Glutamatergic neuron (in vitro differentiated cells): Measurements from ENCODE around the gene IGFBP4. TPM values are rescaled to one million over a fixed set of nuclear protein-coding genes. Genes with fewer than 3 reads are reported as not detected.

Source experiments
- DNase-seq: peaks from one replicate; pipeline ENCODE4 v3.0.0; 2022
- H3K27ac Mint-ChIP-seq: one replicate; pipeline ENCODE4 v1.8.0; 2020; ENCODE audit warnings: mild to moderate bottlenecking, mixed read lengths, inconsistent platforms; ENCODE audit not compliant: unreplicated experiment
- H3K27me3 Mint-ChIP-seq: one replicate; pipeline ENCODE4 v1.8.0; 2020; ENCODE audit warnings: mild to moderate bottlenecking, moderate library complexity, mixed read lengths, inconsistent platforms; ENCODE audit not compliant: unreplicated experiment
- H3K36me3 Mint-ChIP-seq: one replicate; pipeline ENCODE4 v1.8.0; 2020; ENCODE audit warnings: mild to moderate bottlenecking, mixed read lengths, inconsistent platforms; ENCODE audit not compliant: unreplicated experiment
- H3K4me1 Mint-ChIP-seq: one replicate; pipeline ENCODE4 v1.8.0; 2020; ENCODE audit warnings: mild to moderate bottlenecking, low read depth, mixed read lengths, inconsistent platforms; ENCODE audit not compliant: unreplicated experiment
- H3K4me3 Mint-ChIP-seq: one replicate; pipeline ENCODE4 v1.8.0; 2020; ENCODE audit warnings: mild to moderate bottlenecking, mixed read lengths, inconsistent platforms; ENCODE audit not compliant: unreplicated experiment
- H3K9me3 Mint-ChIP-seq: one replicate; pipeline ENCODE4 v1.8.0; 2020; ENCODE audit warnings: mild to moderate bottlenecking, moderate library complexity, mixed read lengths, inconsistent platforms; ENCODE audit not compliant: unreplicated experiment
- CTCF ChIP-seq: fragments of 200-600 bp; sonication (generic); IDR thresholded peaks from one replicate; pipeline ENCODE4 v1.5.0; 2021; ENCODE audit not compliant: partially characterized antibody, unreplicated experiment
- total RNA-seq: library from RNA; stranded (reverse); fragmentation: NEBNext Ultra II Directional; extraction: Animal tissue kit (Norgen Biotek cat#: 25700); gene quantifications from one replicate; pipeline ENCODE4 v1.2.1, GENCODE V29; 2021; ENCODE audit not compliant: unreplicated experiment

IGFBP4 gene
- total RNA-seq, 1 donor from 2014 or later: 1.9 TPM

- Mint-ChIP-seq H3K4me3 (no peak overlapping the region), H3K4me1 (no peaks in the 10 kb centered on the region), H3K9me3 (peaks cover 7% of the 10 kb centered on the region), H3K27me3 (peaks cover 8% of the 10 kb centered on the region), H3K36me3 (peaks cover 2% of the 10 kb centered on the region), H3K27ac (no peak overlapping the region)
- no peak for TF ChIP-seq CTCF
- no peak for DNase-seq
Observed at GRCh38 chr17:40473573-40474365, 30.5 kb downstream of the IGFBP4 start.

- Mint-ChIP-seq H3K27ac (no peak overlapping the region), H3K27me3 (peaks cover 10% of the 10 kb centered on the region)
- no peak for TF ChIP-seq CTCF
Observed at GRCh38 chr17:40474419-40475002, 31.3 kb downstream of the IGFBP4 start.

GRCh38 chr17:40475234-40475908 lies 32.1 kb downstream of the IGFBP4 start:
- no peak for TF ChIP-seq CTCF
- Mint-ChIP-seq H3K27me3 (peaks cover 8% of the 10 kb centered on the region), H3K36me3 (peaks cover 4% of the 10 kb centered on the region), H3K27ac (no peak overlapping the region), H3K4me3 (no peak overlapping the region), H3K9me3 (peaks cover 5% of the 10 kb centered on the region), H3K4me1 (no peaks in the 10 kb centered on the region)
- no peak for DNase-seq

More at GRCh38 chr17:40474419-40475002, 31.3 kb downstream of the IGFBP4 start:
- no peak overlapping the region for H3K4me3 Mint-ChIP-seq
- H3K36me3 Mint-ChIP-seq: peaks cover 4% of the 10 kb centered on the region
- H3K4me1 Mint-ChIP-seq: no peaks in the 10 kb centered on the region
- DNase-seq: no peak
- peaks cover 7% of the 10 kb centered on the region for H3K9me3 Mint-ChIP-seq

- H3K4me3 Mint-ChIP-seq: no peak overlapping the region
- H3K4me1 Mint-ChIP-seq: no peaks in the 10 kb centered on the region
- no peak for DNase-seq
- peaks cover 6% of the 10 kb centered on the region for H3K9me3 Mint-ChIP-seq
- H3K27me3 Mint-ChIP-seq: peaks cover 9% of the 10 kb centered on the region
- H3K27ac Mint-ChIP-seq: no peak overlapping the region
- peaks cover 4% of the 10 kb centered on the region for H3K36me3 Mint-ChIP-seq
- no peak for TF ChIP-seq CTCF
Observed at GRCh38 chr17:40477796-40478195, 34.5 kb downstream of the IGFBP4 start.

GRCh38 chr17:40478486-40478885 lies 35.2 kb downstream of the IGFBP4 start:
- no peak for DNase-seq
- H3K9me3 Mint-ChIP-seq: peaks cover 6% of the 10 kb centered on the region
- TF ChIP-seq CTCF: no peak
- H3K36me3 Mint-ChIP-seq: peaks cover 4% of the 10 kb centered on the region
- no peak overlapping the region for H3K4me3 Mint-ChIP-seq
- no peaks in the 10 kb centered on the region for H3K4me1 Mint-ChIP-seq
- H3K27me3 Mint-ChIP-seq: peaks cover 9% of the 10 kb centered on the region
- no peak overlapping the region for H3K27ac Mint-ChIP-seq
